CD14-positive monocyte (primary cell): Measurements from ENCODE around the gene ZBTB32. TPM values are rescaled to one million over a fixed set of nuclear protein-coding genes. Genes with fewer than 3 reads are reported as not detected.

Experiments used
- DNase-seq, 3 donors: peaks; one replicate each; pipeline ENCODE4 v3.0.0-alpha.2; 2011 to 2022
- H2AFZ ChIP-seq: 2 replicates; pipeline ENCODE4 v1.6.0; 2012; ENCODE audit warnings: mild to moderate bottlenecking, low read depth, low read length, inconsistent platforms; ENCODE audit not compliant: insufficient read depth, poor library complexity, severe bottlenecking
- H3K27ac ChIP-seq, 2 donors: 1 replicate in 1 of 2; 2 replicates in 1 of 2; pipeline ENCODE4 v1.5.1; 2012 to 2013; ENCODE audit warnings: low read length in 2 of 2, control low read depth in 1 of 2, inconsistent platforms in 1 of 2, low read depth in 1 of 2, mild to moderate bottlenecking in 1 of 2
- H3K27me3 ChIP-seq, 2 donors: one replicate each; pipeline versions ENCODE4 v1.6.0 to v1.6.1; 2011 to 2013; ENCODE audit warnings: low read length in 2 of 2; ENCODE audit not compliant: control insufficient read depth in 2 of 2, insufficient read depth in 2 of 2
- H3K36me3 ChIP-seq, 2 donors: replicated peaks in 1 of 2; 1 replicate in 1 of 2; 2 replicates in 1 of 2; pipeline versions ENCODE4 v1.5.1 to v1.6.1; 2012 to 2013; ENCODE audit warnings: low read length in 2 of 2, control low read depth in 1 of 2, inconsistent platforms in 1 of 2, mild to moderate bottlenecking in 1 of 2; ENCODE audit not compliant: insufficient read depth in 2 of 2, control insufficient read depth in 1 of 2
- H3K4me1 ChIP-seq, 2 donors: 1 replicate in 1 of 2; 2 replicates in 1 of 2; pipeline versions ENCODE4 v1.5.1 to v1.6.1; 2012 to 2013; ENCODE audit warnings: low read length in 2 of 2, control low read depth in 1 of 2, inconsistent platforms in 1 of 2, mild to moderate bottlenecking in 1 of 2, moderate library complexity in 1 of 2; ENCODE audit not compliant: insufficient read depth in 2 of 2, control insufficient read depth in 1 of 2
- H3K4me2 ChIP-seq: replicated peaks from 2 replicates; pipeline ENCODE3; 2012; ENCODE audit warnings: low read length, moderate library complexity, mild to moderate bottlenecking; ENCODE audit not compliant: poor library complexity, severe bottlenecking; ENCODE audit errors: extremely low read depth
- H3K4me3 ChIP-seq, 3 experiments: fragments of 200-600 bp in 1 of 3; sonication (generic) in 1 of 3; replicated peaks in 1 of 3; 1 replicate in 2 of 3; 2 replicates in 1 of 3; pipeline ENCODE4 v1.5.1; 2011 to 2013; ENCODE audit warnings: low read length in 3 of 3, mild to moderate bottlenecking in 3 of 3, control low read depth in 2 of 3, low read depth in 2 of 3, inconsistent platforms in 1 of 3, moderate library complexity in 1 of 3
- H3K79me2 ChIP-seq: 2 replicates; pipeline ENCODE4 v1.6.0; 2012; ENCODE audit warnings: mild to moderate bottlenecking, control low read depth, inconsistent platforms, low read length, moderate library complexity; ENCODE audit not compliant: insufficient read depth
- H3K9ac ChIP-seq: 2 replicates; pipeline ENCODE4 v1.6.0; 2017; ENCODE audit warnings: low read length, mild to moderate bottlenecking; ENCODE audit not compliant: insufficient read depth, poor library complexity, severe bottlenecking
- H3K9me3 ChIP-seq, 2 donors: replicated peaks in 1 of 2; 1 replicate in 1 of 2; 2 replicates in 1 of 2; pipeline versions ENCODE4 v1.5.1 to v1.6.1; 2012 to 2013; ENCODE audit warnings: low read length in 2 of 2, control low read depth in 1 of 2; ENCODE audit not compliant: control insufficient read depth in 1 of 2, insufficient read depth in 1 of 2
- H4K20me1 ChIP-seq: 2 replicates; pipeline ENCODE4 v1.6.0; 2012; ENCODE audit warnings: mild to moderate bottlenecking, low read length, control low read depth, moderate library complexity; ENCODE audit not compliant: insufficient read depth
- H3K27ac Mint-ChIP-seq, 7 donors: one replicate each; pipeline ENCODE4 v1.8.0; 2020; ENCODE audit warnings: mild to moderate bottlenecking in 7 of 7, mixed read lengths in 7 of 7, moderate library complexity in 6 of 7, inconsistent platforms in 2 of 7
- H3K27me3 Mint-ChIP-seq, 3 donors: one replicate each; pipeline ENCODE4 v1.8.0; 2021 to 2022; ENCODE audit warnings: low read depth in 3 of 3, mild to moderate bottlenecking in 3 of 3, mixed read lengths in 3 of 3, moderate library complexity in 3 of 3, inconsistent platforms in 1 of 3
- H3K36me3 Mint-ChIP-seq, 2 donors: one replicate each; pipeline ENCODE4 v1.8.0; 2020; ENCODE audit warnings: mixed read lengths in 2 of 2, inconsistent platforms in 1 of 2, mild to moderate bottlenecking in 1 of 2
- H3K4me1 Mint-ChIP-seq: one replicate; pipeline ENCODE4 v1.8.0; 2020; ENCODE audit warnings: mild to moderate bottlenecking, mixed read lengths
- H3K4me3 Mint-ChIP-seq, 2 donors: one replicate each; pipeline ENCODE4 v1.8.0; 2020; ENCODE audit warnings: mild to moderate bottlenecking in 2 of 2, mixed read lengths in 2 of 2, moderate library complexity in 1 of 2
- H3K9me3 Mint-ChIP-seq, 7 donors: one replicate each; pipeline ENCODE4 v1.8.0; 2020 to 2022; ENCODE audit warnings: mixed read lengths in 7 of 7, mild to moderate bottlenecking in 6 of 7, moderate library complexity in 6 of 7, inconsistent platforms in 2 of 7
- WGBS: methylation state at CpG from one replicate; pipeline ENCODE4 v1.1.5; 2013; ENCODE audit warnings: missing lambda C conversion rate; ENCODE audit not compliant: insufficient coverage; 5-methylcytosine and 5-hydroxymethylcytosine counted together
- intact Hi-C, 2 donors: fragments of 100-400 bp; cut with micrococcal nuclease; formaldehyde crosslinking; loops; one replicate each; pipeline versions ENCODE4 v1.15.0 to v1.15.1; 2023
- polyA plus RNA-seq, 3 donors: library from polyadenylated mRNA; depleted of rRNA in 1 of 3; unstranded in 2 of 3; stranded (reverse) in 1 of 3; fragments of 300-500 nt in 2 of 3; fragments of >200 nt in 1 of 3; fragmentation: Illumina TruSeq in 2 of 3; gene quantifications; 1 replicate in 2 of 3; 2 replicates in 1 of 3; pipeline ENCODE4 v1.2.3, GENCODE V29; 2012 to 2021
- TF ChIP-seq, protein P1 (sequence below): fragments of 200-600 bp; IDR thresholded peaks from one replicate; pipeline ENCODE4 v1.8.0; 2022; ENCODE audit warnings: antibody characterized with exemption, mild to moderate bottlenecking

ZBTB32 gene
- polyA plus RNA-seq, 3 donors, result 0.05 TPM; not detected in 2

DNA sequence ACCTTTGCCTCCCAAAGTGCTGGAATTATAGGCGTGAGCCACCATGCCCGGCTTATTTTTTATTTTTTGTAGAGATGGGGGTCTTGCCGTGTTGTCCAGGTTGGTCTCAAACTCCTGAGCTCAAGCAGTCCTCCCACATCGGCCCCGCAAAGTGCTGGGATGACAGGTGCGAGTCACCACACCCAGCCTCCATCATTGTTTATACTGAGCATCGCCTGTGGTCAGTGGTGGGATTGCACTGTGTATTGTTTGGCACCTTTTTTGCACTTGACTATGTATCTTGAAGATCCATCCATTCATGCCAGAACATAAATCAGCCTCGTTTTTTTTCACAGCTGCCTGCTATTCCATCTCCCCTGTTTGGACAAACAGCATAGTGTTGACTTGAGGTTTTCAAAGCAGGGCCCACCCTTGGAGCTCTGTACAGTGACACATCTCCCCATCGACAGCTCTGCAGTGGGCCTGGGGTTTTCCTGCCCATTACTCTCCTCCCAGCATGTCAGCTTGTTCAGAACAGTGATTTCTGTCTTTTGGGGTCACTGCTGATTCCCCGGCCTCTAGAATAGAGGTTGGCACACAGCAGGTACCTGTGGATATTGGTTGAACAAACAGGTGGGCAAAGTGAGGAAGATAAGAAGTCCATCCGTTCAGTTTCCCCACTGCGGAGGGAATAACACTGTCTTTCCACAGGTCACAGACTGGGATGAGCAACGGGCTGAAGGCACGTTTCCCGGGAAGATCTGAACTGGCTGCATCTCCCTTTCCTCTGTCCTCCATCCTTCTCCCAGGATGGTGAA is 46.3 kb upstream of the ZBTB32 start:
- Mint-ChIP-seq H3K4me1 (no peaks in the 10 kb centered on the region), H3K4me3 (no peak overlapping the region), H3K9me3 (peaks cover 0 to 1% (median 0%) of the 10 kb centered on the region in 7 donors), H3K27ac (no peak overlapping the region), H3K36me3 (peaks cover 51 to 68% of the 10 kb centered on the region in 2 donors), H3K27me3 (peaks cover 0 to 6% (median 0%) of the 10 kb centered on the region in 3 donors)
- Histone ChIP-seq H3K27me3 (no peaks in the 10 kb centered on the region), H3K4me2 (no peak overlapping the region), H3K9ac (no peak overlapping the region), H2AFZ (no peak overlapping the region), H3K79me2 (no peaks in the 10 kb centered on the region), H3K36me3 (peaks cover 72 to 79% of the 10 kb centered on the region in 2 donors), H3K27ac (no peak overlapping the region), H3K4me3 (no peak overlapping the region), H3K4me1 (no peaks in the 10 kb centered on the region), H3K9me3 (no peaks in the 10 kb centered on the region), H4K20me1 (peaks cover 44% of the 10 kb centered on the region)
- TF ChIP-seq, protein P1, sequence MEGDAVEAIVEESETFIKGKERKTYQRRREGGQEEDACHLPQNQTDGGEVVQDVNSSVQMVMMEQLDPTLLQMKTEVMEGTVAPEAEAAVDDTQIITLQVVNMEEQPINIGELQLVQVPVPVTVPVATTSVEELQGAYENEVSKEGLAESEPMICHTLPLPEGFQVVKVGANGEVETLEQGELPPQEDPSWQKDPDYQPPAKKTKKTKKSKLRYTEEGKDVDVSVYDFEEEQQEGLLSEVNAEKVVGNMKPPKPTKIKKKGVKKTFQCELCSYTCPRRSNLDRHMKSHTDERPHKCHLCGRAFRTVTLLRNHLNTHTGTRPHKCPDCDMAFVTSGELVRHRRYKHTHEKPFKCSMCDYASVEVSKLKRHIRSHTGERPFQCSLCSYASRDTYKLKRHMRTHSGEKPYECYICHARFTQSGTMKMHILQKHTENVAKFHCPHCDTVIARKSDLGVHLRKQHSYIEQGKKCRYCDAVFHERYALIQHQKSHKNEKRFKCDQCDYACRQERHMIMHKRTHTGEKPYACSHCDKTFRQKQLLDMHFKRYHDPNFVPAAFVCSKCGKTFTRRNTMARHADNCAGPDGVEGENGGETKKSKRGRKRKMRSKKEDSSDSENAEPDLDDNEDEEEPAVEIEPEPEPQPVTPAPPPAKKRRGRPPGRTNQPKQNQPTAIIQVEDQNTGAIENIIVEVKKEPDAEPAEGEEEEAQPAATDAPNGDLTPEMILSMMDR, result no peak
- intact Hi-C loops, result no loop called here
- WGBS, result 93% methylated on average over 9 of the region's 15 CpGs
- no peak for DNase-seq

DNA sequence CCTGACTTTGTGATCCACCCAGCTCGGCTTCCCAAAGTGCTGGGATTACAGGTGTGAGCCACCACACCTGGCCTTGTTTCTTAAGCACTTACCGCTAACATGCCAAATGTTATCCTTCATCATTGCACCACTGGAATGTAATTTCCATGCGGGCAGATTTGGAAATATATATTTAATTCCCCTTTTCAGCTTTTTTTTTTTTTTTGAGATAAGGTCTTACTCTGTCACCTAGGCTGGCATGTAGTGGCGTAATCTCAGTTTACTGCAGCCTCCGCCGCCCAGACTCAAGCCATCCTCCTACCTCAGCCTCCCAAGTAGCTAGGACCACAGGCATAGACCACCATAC is 42.4 kb upstream of the ZBTB32 start:
- Histone ChIP-seq H3K9me3 (no peaks in the 10 kb centered on the region), H3K36me3 (peaks cover 56 to 57% of the 10 kb centered on the region in 2 donors), H3K27me3 (no peaks in the 10 kb centered on the region), H3K4me1 (no peaks in the 10 kb centered on the region), H3K9ac (no peak overlapping the region), H3K4me2 (no peak overlapping the region), H3K79me2 (no peaks in the 10 kb centered on the region), H4K20me1 (peaks cover 15% of the 10 kb centered on the region), H3K4me3 (no peak overlapping the region), H2AFZ (no peak overlapping the region), H3K27ac (no peak overlapping the region)
- Mint-ChIP-seq H3K4me1 (no peaks in the 10 kb centered on the region), H3K9me3 (peaks cover 0 to 1% (median 0%) of the 10 kb centered on the region in 7 donors), H3K27ac (no peak overlapping the region), H3K36me3 (peaks cover 29 to 31% of the 10 kb centered on the region in 2 donors), H3K27me3 (peaks cover 0 to 4% (median under 1%) of the 10 kb centered on the region in 3 donors), H3K4me3 (no peak overlapping the region)
- no peak for DNase-seq
- intact Hi-C loops, result no loop called here
- WGBS, result no CpG with 5 or more reads among the region's 6 CpGs
- TF ChIP-seq, protein P1, result no peak
